Lung (tissue), 12 donors: ENCODE results near the gene RAP1GAP2. TPM values are rescaled to one million over a fixed set of nuclear protein-coding genes. Genes with fewer than 3 reads are reported as not detected.
"Not testable (repeated sequence)": the region's sequence is repeated elsewhere in the genome, so short reads cannot be mapped to it uniquely, and the experiment has no call there.

Experiments used
- ATAC-seq: fragments of 200-7000 bp; cut with Tn5 transposase; one replicate; pipeline ENCODE4 v1.9.1; 2020; ENCODE audit warnings: moderate number of reproducible peaks; ENCODE audit not compliant: insufficient read depth, low FRiP score
- DNase-seq, 3 donors: peaks; one replicate each; pipeline ENCODE4 v3.0.0-alpha.2; 2013 to 2017
- H3K27ac ChIP-seq, 2 donors: one replicate each; pipeline ENCODE4 v1.5.1; 2013; ENCODE audit warnings: mild to moderate bottlenecking in 2 of 2, moderate library complexity in 2 of 2, control low read depth in 1 of 2, inconsistent platforms in 1 of 2, low read depth in 1 of 2, low read length in 1 of 2
- H3K27me3 ChIP-seq, 3 donors: one replicate each; pipeline ENCODE4 v1.5.1; 2013; ENCODE audit warnings: low read length in 2 of 3; ENCODE audit not compliant: control insufficient read depth in 3 of 3, insufficient read depth in 3 of 3
- H3K36me3 ChIP-seq, 4 donors: one replicate each; pipeline ENCODE4 v1.5.1; 2013; ENCODE audit warnings: low read length in 4 of 4, mild to moderate bottlenecking in 1 of 4, moderate library complexity in 1 of 4; ENCODE audit not compliant: control insufficient read depth in 4 of 4, insufficient read depth in 4 of 4
- H3K4me1 ChIP-seq, 5 donors: one replicate each; pipeline ENCODE4 v1.5.1; 2013; ENCODE audit warnings: low read length in 5 of 5, mild to moderate bottlenecking in 2 of 5, moderate library complexity in 1 of 5; ENCODE audit not compliant: control insufficient read depth in 5 of 5, insufficient read depth in 5 of 5
- H3K4me3 ChIP-seq: one replicate; pipeline ENCODE4 v1.5.1; 2013; ENCODE audit warnings: mild to moderate bottlenecking, control low read depth, moderate library complexity
- H3K9ac ChIP-seq, 2 donors: one replicate each; pipeline ENCODE4 v1.5.1; 2013; ENCODE audit warnings: low read length in 2 of 2, control low read depth in 1 of 2; ENCODE audit not compliant: insufficient read depth in 1 of 2
- H3K9me3 ChIP-seq, 4 donors: one replicate each; pipeline ENCODE4 v1.5.1; 2013; ENCODE audit warnings: low read length in 3 of 4, mild to moderate bottlenecking in 1 of 4, moderate library complexity in 1 of 4; ENCODE audit not compliant: control insufficient read depth in 4 of 4, insufficient read depth in 3 of 4
- WGBS, 2 donors: extraction: QIAGEN DNeasy Blood & Tissue Kit; methylation state at CpG; one replicate each; pipeline ENCODE4 v1.1.7; 2013; 5-methylcytosine and 5-hydroxymethylcytosine counted together
- polyA plus RNA-seq, 2 donors: library from polyadenylated mRNA; stranded (reverse); fragments of 200-250 nt; gene quantifications; one replicate each; pipeline ENCODE4 v1.2.1, GENCODE V29; 2013
- total RNA-seq, 2 donors: library from RNA; depleted of rRNA in 1 of 2; stranded (reverse); fragments of >200 nt in 1 of 2; gene quantifications; one replicate each; pipeline ENCODE4 v1.2.1, GENCODE V29; 2014 to 2021
- TF ChIP-seq, protein P1 (sequence below): IDR thresholded peaks from 2 replicates; pipeline ENCODE4 v1.5.1; 2012; ENCODE audit warnings: mild to moderate bottlenecking; ENCODE audit errors: control extremely low read depth, extremely low read depth
- donor health status: control.
- donor health status: control.
- donor health status: Bipolar disorder and iron deficiency.
- donor health status: healthy.
- donor health status: DM: yes; HTN: yes; CAD: no.

RAP1GAP2 gene
- total and polyA plus RNA-seq, 4 donors = 5.3 to 16.7 (median 6.0) TPM

DNA sequence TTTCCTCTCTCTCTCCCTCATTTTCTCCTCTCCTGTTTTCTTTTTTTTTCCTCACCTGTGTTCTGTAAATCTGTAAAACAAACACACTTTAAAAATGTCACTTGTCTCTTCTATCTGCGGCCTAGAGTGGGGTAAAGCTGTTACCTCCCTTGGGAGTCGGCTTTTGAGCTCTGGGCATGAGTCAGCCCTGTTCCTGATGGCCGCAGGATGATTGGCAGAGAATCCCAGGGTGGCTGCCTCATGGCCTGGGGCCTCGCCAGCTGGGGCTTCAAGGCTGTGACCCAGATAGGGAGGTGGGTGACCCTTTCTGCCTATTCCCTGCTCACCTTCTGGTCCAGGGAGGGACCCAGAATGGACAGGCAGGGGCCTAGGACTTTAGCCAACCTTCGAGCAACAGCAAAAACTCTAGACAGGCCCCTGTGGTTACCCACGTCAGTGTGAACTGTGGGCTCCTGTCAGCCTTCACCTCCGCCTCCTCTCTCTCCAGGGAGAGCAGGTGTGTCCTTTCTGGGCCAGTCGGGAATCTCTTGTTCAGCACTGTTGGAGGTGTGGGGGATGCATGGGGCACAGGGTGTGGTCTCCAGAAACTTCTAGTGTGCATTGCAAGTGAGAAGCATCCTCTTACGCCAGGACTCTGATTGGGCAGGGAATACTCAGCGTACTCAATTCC is 87.4 kb downstream of the RAP1GAP2 start:
- TF ChIP-seq, protein P1, sequence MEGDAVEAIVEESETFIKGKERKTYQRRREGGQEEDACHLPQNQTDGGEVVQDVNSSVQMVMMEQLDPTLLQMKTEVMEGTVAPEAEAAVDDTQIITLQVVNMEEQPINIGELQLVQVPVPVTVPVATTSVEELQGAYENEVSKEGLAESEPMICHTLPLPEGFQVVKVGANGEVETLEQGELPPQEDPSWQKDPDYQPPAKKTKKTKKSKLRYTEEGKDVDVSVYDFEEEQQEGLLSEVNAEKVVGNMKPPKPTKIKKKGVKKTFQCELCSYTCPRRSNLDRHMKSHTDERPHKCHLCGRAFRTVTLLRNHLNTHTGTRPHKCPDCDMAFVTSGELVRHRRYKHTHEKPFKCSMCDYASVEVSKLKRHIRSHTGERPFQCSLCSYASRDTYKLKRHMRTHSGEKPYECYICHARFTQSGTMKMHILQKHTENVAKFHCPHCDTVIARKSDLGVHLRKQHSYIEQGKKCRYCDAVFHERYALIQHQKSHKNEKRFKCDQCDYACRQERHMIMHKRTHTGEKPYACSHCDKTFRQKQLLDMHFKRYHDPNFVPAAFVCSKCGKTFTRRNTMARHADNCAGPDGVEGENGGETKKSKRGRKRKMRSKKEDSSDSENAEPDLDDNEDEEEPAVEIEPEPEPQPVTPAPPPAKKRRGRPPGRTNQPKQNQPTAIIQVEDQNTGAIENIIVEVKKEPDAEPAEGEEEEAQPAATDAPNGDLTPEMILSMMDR = no peak
- Histone ChIP-seq H3K9me3 (no peaks in the 10 kb centered on the region), H3K4me1 (peaks cover 0 to 3% (median 0%) of the 10 kb centered on the region in 5 donors), H3K36me3 (no peaks in the 10 kb centered on the region), H3K27ac (no peak overlapping the region), H3K9ac (no peak overlapping the region), H3K4me3 (no peak overlapping the region), H3K27me3 (no peaks in the 10 kb centered on the region)
- WGBS, 2 donors = 65 to 66% methylated on average over 10 of the region's 10 CpGs
- DNase-seq (no peak), ATAC-seq (no peak)

DNA sequence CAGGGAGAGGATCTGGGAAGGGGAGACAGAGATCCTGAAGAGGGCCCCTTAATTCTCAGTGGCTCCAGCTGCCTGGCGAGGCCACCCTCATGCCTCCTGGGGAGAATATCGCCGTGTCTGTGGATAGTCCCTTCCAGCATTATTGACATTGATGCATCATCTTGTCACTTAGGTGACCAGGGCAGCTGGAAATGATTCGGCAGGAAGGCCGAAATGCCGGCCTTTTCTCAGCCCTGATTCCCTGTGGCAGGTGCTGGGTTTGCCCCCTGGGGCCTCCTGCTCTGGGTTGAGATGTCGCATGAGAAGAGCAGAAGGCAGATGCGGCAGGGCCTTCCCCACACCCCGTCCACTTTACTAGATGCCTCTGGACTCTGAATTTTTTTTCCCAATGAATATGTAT is 89.5 kb downstream of the RAP1GAP2 start:
- H3K9ac ChIP-seq = no peak overlapping the region
- no peaks in the 10 kb centered on the region for H3K27me3 ChIP-seq
- 77 to 86% methylated on average over 9 of the region's 9 CpGs for WGBS, 2 donors
- H3K36me3 ChIP-seq = no peaks in the 10 kb centered on the region
- TF ChIP-seq, protein P1 = no peak
- no peak overlapping the region for H3K4me3 ChIP-seq
- H3K27ac ChIP-seq = no peak overlapping the region
- H3K9me3 ChIP-seq = no peaks in the 10 kb centered on the region
- DNase-seq = no peak
- peaks cover 0 to 3% (median 0%) of the 10 kb centered on the region in 5 donors for H3K4me1 ChIP-seq
- ATAC-seq = no peak

DNA sequence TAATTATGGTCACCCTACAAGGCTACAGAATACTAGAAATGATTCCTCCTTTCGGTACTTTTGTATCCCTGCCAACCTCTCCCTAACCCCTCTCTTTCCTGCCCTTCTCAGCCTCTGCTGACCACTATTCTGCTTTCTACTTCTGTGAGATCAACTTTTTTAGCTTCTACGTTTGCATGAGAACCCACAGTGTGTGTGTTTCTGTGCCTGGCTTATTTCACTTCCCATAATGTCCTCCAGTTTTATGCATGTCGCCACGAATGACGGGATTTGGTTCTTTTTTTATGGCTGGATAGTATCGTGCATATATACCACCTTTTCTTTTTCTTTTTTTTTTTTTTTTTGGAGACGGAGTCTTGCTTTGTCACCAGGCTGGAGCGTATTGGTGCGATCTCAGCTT is 92.1 kb downstream of the RAP1GAP2 start:
- Histone ChIP-seq H3K4me3 (no peak overlapping the region), H3K36me3 (no peaks in the 10 kb centered on the region), H3K27me3 (no peaks in the 10 kb centered on the region), H3K9me3 (no peaks in the 10 kb centered on the region), H3K4me1 (peaks cover 0 to 3% (median 0%) of the 10 kb centered on the region in 5 donors), H3K9ac (no peak overlapping the region), H3K27ac (no peak overlapping the region)
- TF ChIP-seq, protein P1 = no peak
- DNase-seq (no peak), ATAC-seq (no peak)
- 79 to 84% methylated on average over 9 of the region's 9 CpGs for WGBS, 2 donors

DNA sequence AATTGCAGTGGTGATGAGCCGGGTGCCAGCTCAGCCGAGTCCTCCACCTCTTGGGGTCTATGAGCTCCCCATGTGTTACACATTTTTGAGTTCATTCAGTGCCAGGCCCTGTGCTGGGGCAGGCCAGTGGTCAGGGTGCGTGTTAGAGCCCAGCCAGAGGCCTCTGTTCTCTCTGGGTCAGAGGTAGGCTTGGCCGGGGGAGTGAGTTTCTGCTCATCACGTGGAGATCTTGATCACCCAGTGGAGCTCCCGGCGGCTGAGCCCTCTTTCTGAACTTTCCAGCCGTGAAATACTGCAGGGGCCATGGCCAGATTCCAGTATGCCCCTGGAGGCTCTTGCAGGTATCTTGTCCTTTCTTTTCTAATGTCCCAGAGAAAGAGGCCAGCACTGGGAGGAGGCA is 93.0 kb downstream of the RAP1GAP2 start:
- 81 to 93% methylated on average over 8 of the region's 8 CpGs for WGBS, 2 donors
- Histone ChIP-seq H3K9me3 (peaks cover 0 to 2% (median 0%) of the 10 kb centered on the region in 4 donors), H3K36me3 (no peaks in the 10 kb centered on the region), H3K27ac (no peak overlapping the region), H3K9ac (no peak overlapping the region), H3K27me3 (no peaks in the 10 kb centered on the region), H3K4me3 (no peak overlapping the region), H3K4me1 (peaks cover 0 to under 1% (median 0%) of the 10 kb centered on the region in 5 donors)
- DNase-seq (no peak), ATAC-seq (no peak)
- TF ChIP-seq, protein P1 = no peak

DNA sequence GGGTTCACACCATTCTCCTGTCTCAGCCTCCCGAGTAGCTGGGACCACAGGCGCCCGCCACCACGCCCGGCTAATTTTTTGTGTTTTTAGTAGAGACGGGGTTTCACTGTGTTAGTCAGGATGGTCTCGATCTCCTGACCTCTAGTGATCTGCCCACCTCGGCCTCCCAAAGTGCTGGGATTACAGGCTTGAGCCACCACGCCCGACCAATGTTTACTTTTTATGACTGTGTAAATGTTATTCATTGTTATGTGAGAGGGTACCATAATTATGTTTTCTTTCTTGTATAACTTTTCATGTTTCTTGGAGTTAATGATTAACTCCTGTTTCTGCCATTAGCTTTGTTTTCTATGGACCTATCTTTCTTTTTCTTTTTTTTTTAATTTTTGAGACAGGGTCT is 94.5 kb downstream of the RAP1GAP2 start:
- ATAC-seq, H3K27ac ChIP-seq, H3K4me3 ChIP-seq, H3K9me3 ChIP-seq, H3K27me3 ChIP-seq, H3K9ac ChIP-seq, H3K4me1 ChIP-seq, DNase-seq, H3K36me3 ChIP-seq: not testable (repeated sequence)
- 75 to 85% methylated on average over 10 of the region's 10 CpGs for WGBS, 2 donors
